22Rv1 (cell line): ENCODE measurements around the gene CFAP119.
A peak's percentile ranks its signal among the peaks of the same experiment; 100 is the strongest.

Source experiments
- H3K27ac ChIP-seq: fragments of 450-650 bp; 2 replicates; pipeline ENCODE4 v1.5.1; 2017
- ZFX ChIP-seq: fragments of 450-650 bp; IDR thresholded peaks from 2 replicates; pipeline ENCODE4 v1.6.1; 2017; ENCODE audit warnings: antibody characterized with exemption, borderline replicate concordance
- TF ChIP-seq, protein P1 (sequence below): fragments of 450-650 bp; IDR thresholded peaks from 2 replicates; pipeline ENCODE4 v1.5.1; 2017; ENCODE audit warnings: mild to moderate bottlenecking

Gene CFAP119

GRCh38 chr16:30797670-30798309 lies 35.9 kb upstream of the CFAP119 start:
- H3K27ac ChIP-seq: no peak overlapping the region
- TF ChIP-seq, protein P1, sequence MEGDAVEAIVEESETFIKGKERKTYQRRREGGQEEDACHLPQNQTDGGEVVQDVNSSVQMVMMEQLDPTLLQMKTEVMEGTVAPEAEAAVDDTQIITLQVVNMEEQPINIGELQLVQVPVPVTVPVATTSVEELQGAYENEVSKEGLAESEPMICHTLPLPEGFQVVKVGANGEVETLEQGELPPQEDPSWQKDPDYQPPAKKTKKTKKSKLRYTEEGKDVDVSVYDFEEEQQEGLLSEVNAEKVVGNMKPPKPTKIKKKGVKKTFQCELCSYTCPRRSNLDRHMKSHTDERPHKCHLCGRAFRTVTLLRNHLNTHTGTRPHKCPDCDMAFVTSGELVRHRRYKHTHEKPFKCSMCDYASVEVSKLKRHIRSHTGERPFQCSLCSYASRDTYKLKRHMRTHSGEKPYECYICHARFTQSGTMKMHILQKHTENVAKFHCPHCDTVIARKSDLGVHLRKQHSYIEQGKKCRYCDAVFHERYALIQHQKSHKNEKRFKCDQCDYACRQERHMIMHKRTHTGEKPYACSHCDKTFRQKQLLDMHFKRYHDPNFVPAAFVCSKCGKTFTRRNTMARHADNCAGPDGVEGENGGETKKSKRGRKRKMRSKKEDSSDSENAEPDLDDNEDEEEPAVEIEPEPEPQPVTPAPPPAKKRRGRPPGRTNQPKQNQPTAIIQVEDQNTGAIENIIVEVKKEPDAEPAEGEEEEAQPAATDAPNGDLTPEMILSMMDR: peak; percentile 25
- no peak for TF ChIP-seq ZFX

- H3K27ac ChIP-seq: no peak overlapping the region
- TF ChIP-seq, protein P1: no peak
- TF ChIP-seq ZFX: no peak
Observed at GRCh38 chr16:30794634-30795033, 32.8 kb upstream of the CFAP119 start.

DNA sequence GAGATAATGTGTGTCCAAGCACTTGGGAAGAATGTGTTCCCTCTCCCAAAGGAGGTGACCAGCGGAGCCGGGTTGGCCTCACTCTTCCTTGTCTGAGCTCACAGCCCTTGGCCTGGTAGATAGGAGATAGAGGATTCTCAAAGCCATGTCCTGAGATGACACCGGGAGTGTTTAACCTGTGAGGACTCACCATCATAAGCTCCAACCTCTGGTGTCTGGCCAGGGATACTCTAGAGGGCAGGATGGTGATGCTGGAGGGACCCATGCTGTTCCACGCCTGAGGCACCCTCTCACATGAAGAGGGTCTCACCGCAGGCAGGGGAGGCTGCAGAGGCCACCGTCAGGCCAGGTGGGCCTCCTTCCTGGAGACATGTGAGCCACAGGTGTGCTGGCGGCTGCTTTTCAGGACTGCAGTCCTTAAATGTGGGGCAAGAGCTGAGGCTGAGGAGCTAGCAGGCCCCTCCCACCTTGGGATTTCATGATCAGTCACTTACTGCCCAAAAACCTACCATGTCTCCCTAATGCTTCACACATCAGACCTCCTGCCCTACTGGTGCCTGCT lies 31.7 kb upstream of the CFAP119 start:
- TF ChIP-seq, protein P1: no peak
- no peak for TF ChIP-seq ZFX
- H3K27ac ChIP-seq: no peak overlapping the region

- no peak for TF ChIP-seq ZFX
- TF ChIP-seq, protein P1: no peak
- no peak overlapping the region for H3K27ac ChIP-seq
Observed at GRCh38 chr16:30787613-30788378, 25.9 kb upstream of the CFAP119 start.

- H3K27ac ChIP-seq: peak within 1 kb of the TSS; percentile 50
- no peak for TF ChIP-seq ZFX
- TF ChIP-seq, protein P1: no peak
Observed at GRCh38 chr16:30786936-30787612, 25.2 kb upstream of the CFAP119 start, which contains the start of gene ZNF629. TSS of gene ZNF629 (minus strand) at chr16:30787205. CDS start at chr16:30784482, 2,723 bp downstream.

DNA sequence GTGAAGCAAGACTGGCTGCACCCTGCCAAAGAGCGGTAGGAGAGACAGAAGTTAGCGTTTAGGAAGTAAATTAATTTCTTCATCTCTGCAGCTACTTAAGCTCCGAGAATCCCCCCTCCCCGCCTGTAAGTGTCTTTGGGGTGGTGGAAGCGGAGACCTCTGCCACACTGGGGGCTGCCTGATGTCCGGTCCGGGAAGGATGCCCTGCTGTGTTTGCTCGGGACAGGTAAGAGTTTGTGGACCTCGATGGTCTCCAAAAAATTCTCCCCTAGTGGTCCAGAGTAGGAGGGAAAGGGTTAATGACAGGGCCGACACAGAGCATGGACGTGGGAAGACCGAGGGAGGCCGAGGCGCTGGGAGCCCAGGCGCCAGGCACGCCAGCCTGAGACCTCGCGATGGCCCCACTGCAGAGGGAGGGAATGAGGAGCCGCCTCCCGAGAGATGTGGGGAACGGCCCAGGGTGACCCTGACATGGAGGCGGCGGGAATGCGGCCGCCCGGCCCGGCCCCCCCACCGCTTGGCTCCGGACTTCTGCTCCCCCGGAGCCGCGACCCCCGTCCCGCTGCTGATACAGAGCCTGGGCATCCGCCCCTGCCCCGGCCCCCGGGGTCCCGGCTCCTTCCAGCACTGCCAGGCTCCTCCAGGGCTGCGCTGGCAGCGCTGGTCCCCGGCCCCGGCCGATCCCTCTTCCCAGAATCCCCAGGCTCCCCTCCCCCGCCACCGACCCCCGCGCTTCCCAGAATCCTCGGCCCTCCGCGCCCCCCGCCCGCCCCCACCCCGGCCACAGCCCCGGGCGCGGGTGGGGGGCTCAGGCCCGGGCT lies 24.5 kb upstream of the CFAP119 start:
- peak overlapping the region; percentile 50 for H3K27ac ChIP-seq
- TF ChIP-seq ZFX: no peak
- TF ChIP-seq, protein P1: no peak
